GM21529 (cell line): ENCODE results near the gene INTS2.
"Not testable (repeated sequence)": the region's sequence is repeated elsewhere in the genome, so short reads cannot be mapped to it uniquely, and the experiment has no call there.

Source experiments
- ATAC-seq: cut with Tn5 transposase; IDR thresholded peaks from one replicate; pipeline ENCODE4 v1.9.1; 2021; ENCODE audit not compliant: unreplicated experiment

Gene INTS2, protein sequence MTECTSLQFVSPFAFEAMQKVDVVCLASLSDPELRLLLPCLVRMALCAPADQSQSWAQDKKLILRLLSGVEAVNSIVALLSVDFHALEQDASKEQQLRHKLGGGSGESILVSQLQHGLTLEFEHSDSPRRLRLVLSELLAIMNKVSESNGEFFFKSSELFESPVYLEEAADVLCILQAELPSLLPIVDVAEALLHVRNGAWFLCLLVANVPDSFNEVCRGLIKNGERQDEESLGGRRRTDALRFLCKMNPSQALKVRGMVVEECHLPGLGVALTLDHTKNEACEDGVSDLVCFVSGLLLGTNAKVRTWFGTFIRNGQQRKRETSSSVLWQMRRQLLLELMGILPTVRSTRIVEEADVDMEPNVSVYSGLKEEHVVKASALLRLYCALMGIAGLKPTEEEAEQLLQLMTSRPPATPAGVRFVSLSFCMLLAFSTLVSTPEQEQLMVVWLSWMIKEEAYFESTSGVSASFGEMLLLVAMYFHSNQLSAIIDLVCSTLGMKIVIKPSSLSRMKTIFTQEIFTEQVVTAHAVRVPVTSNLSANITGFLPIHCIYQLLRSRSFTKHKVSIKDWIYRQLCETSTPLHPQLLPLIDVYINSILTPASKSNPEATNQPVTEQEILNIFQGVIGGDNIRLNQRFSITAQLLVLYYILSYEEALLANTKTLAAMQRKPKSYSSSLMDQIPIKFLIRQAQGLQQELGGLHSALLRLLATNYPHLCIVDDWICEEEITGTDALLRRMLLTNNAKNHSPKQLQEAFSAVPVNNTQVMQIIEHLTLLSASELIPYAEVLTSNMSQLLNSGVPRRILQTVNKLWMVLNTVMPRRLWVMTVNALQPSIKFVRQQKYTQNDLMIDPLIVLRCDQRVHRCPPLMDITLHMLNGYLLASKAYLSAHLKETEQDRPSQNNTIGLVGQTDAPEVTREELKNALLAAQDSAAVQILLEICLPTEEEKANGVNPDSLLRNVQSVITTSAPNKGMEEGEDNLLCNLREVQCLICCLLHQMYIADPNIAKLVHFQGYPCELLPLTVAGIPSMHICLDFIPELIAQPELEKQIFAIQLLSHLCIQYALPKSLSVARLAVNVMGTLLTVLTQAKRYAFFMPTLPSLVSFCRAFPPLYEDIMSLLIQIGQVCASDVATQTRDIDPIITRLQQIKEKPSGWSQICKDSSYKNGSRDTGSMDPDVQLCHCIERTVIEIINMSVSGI

DNA sequence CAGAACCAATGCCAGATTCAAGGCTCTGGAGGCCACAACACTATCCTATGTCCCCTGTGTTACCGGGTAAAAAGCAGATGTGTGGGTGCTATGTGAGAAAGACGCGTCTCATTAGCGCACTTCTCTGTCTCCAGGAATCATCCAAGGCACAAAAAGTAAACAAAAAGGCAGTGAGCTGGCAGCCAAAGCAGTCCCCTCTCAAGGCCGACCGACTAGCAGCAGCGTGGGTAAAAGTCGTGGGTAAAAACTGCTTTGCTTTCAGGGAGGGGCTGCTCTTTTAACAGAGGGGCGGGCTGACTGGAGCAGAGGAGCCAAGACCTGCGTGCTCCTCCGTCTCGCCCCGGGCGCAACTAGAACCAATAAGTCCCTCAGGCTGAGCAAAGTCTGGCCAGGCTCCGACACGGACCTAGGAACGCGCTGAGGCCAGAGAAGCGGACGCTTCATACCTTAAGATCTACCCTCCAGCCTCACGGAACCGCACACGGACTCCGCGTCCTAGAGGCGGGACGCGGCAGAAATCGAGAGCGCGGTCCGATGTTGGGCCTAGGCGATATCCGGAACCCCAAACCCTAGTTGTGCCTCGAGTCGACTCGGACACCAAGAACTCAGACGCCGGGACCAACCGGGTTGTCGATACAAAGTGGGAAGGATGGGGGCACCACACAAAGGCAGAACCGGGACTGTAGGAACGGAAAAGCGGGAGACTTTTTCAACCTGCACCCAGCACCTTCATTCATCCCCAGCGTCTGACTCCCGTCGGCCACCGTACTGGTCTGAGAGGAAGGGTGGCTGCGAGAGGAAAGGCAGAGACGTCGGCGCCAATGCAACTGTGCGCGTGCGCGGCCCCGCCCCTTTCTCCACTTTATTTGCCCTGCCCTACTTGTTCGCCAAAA lies at the start of gene INTS2:
INTS2 (minus strand) TSS at position 775 of the 893 bp plus-strand sequence. CDS start 1,338 bp downstream, outside the sequence.
- peak; percentile 81 for ATAC-seq

DNA sequence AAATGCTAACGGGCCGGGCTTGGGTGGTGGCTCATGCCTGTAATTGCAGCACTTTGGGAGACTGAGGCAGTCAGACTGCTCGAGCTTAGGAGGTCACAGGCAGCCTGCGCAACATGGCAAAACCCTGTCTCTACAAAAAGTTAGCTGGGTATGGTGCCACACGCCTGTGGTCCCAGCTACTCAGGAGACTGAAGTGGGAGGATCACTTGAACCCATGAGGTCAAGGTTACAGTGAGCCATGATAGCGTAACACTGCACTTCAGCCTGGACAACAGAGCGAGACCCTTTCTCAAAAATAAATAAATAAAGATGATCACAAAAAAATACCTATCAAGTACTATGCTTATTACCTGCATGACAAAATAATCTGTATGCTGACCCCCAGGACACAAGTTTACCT lies 46.3 kb upstream of the INTS2 start:
- ATAC-seq: no peak

DNA sequence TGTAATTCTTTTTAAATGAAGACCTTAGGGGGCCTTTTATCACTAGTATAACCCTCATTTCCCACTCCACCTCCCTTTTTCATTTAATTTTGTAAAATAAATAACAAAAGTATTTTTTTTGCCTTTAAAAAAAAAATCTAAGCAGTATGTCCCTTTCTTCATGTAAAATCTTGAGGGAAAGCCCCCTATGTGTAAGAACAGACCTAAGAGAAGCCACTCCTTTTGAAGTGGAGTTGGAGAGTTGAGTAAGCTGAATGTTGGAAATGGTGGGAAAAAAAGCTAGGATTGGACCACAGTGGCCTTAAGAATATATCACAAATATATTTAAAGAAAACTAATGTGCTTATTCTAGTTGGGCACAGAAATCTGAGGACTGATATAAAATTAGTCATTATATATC lies 44.5 kb upstream of the INTS2 start:
- ATAC-seq: no peak

DNA sequence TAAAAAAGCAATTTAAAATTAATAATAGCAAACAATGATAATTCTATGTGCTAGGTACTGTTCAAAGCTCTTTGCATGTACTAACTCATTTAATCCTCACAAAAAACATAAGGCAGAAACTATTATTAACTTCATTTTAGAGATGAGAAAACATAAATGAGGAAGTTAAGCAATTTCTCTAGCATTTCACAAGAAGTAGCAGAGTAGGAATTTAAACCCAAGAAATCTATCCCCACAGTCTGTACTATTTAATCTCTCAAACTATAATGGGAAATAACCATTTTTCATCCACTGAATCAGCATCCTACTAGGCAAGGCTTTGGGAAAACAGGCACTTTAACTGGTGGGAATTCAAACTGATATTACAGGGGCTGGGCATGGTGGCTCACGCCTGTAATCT lies 42.2 kb upstream of the INTS2 start:
- no peak for ATAC-seq

DNA sequence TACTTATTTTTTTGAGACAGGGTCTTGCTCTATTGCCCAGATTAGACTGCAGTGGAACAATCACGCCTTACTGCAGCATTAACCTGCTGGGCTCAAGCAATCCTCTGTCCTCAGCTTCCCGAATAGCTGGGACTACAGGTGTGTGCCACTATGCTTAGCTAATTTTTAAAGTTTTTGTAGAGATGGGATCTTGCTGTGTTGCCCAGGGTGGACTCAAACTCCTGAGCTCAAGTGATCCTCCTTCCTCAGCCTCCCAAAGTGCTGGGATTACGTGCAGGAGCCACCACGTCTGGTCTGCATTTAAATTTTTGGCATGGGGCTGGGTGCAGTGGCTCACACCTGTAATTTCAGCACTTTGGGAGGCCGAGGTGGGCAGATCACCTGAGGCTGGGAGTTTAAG lies 41.0 kb upstream of the INTS2 start:
- ATAC-seq: no peak

DNA sequence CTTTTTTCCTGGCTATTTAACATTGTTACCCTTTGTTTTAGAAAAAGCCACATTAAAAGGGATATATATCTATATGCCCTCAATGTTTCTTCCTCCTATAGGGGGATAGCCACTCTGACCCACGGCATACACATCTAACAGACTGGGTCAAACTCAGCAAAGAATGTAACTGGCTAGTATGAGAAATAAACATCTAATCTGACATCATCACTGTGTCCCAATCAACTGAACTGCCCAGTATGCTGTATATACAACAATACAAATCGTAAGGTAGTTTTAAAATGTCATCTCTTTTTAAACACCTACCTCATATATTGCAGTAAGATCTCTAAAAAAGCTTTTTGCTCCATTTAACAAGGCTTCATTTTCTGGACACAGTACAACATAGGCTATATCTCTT lies 39.9 kb upstream of the INTS2 start:
- no peak for ATAC-seq

DNA sequence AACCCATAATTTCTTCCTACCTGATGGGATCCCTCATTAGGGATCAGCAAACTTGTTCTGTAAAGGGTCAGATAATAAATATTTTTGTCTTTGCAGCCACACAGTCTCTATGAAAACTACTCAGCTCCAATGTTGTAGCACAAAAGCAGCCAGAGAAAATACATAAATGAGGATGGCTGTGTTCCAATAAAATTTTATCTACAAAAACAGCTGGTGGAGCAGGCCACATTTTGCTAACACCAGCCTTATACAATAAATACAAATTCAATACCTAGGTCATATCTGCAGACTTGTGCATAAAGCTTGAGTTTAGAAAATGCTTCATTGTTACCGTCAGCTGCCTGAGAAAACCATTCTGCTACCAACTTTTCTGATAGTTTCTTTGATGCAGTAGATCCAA lies 38.4 kb upstream of the INTS2 start:
- ATAC-seq: no peak

DNA sequence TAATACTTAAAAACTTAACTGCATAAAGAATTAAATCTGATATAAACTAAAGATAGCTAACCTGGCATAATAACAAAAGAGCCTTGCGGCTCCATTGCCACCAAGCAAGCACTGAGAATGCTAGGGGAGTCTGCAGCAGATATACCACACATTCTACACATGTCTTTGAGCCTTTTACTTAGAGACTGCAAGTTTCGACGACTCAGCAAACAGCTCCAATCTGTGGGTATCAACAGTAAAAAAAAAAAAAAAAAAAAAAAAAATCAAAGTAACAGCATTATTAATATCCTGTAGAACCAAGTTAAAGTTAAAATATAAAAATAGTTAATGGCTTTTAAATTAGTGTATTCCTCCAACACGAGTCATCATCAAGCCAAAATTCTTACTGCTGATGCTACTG lies 27.8 kb upstream of the INTS2 start:
- ATAC-seq: no peak

DNA sequence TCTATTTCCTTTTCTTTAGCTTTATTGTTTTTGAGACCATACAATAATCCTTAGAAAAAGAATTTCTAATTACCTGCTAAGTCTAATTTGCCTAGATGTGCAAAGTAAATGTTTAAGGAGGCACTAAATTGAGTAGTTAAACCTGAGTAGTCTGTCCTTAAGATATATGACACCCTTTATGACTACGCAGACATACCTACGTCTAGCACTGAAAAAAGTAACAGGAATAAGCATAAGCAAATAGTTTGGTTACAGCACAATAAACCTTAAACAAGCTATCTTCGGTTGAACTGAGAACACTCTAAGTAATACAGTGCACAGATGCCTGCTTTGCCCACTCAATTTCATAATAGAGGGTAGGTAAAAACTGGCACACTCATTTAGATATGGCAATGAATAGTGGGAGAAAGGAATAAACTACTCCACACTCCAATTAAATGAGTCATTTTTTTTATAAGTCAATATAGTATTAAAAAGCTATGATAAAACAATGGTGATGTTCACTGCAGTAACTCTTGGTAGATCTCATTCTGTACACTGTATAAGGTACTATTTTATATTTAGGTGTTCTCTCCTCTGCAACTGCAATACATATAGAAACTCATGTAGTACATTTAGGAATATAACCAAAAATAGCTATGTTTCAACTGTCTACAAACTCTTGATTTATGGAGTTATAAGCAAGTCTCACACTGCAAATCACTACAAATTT lies 19.7 kb upstream of the INTS2 start:
- no peak for ATAC-seq

DNA sequence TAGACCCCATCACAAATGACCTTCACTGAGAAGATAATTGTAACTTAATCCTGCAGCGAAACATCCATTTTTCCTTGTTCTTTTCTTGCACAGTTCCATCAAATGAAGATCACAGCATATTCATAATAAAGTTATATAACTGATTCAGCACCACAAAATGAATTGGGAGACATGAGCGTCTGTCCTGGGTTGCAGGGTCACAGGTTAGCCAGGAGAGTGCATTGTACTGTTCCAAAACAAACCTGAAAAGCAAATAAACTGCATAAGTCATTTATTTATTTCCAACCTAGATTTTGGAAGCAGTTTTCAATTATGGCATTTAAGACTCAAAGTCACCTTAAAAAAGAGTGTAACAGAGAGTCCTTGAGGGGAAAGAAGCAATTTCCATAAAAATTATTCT lies 18.6 kb upstream of the INTS2 start:
- ATAC-seq: no peak

DNA sequence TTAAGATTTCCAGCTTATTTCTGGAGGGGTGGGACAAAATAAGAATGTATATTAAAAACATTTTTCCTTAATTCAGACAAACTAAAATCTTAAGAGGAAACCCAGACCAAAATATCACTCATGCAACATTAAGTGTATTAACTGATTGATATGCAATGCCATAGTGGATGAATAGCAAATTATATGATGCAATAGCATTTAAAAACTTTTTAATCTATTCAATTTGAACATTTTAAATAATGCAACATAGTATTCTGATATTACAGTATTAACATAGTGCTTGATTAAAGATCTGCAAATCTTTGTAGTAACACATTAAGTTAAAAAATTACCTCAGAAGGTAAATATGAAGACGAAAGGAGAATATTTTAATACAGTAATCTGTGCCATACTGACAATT lies 15.3 kb upstream of the INTS2 start:
- no peak for ATAC-seq

DNA sequence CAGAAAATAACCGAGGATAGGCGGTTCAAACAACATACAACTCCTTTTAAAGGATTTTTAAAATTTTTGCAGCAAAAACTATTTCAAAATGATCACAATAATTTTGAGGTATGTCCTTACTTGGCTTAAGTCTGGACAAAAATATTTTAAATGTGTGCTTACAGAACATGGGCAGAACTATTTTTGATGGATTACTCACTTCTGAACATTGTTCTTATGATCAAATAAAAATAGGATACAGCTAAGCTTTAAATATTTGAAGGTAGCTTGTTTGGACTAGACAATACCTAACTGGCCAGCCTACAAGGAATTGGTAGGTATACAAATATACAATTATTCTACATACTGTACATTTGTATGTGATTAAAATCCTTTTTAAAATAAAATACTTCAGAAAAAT lies 14.3 kb upstream of the INTS2 start:
- ATAC-seq: no peak

DNA sequence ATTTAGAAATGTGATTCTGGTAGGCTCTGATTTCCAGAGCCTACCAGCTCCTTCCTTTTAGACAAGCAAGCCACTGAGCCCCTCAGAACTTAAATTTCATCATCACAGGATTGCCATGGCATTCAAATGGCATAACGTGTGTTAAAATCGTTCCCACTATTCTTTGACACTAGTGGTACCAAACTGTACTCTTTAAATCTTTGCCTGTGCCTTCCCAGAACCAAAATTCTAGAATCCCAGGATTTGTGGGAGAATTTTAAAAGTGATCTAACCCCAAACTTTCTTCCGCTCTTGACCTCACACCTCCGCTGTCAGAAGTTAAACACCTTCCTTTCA lies 287 bp upstream of the INTS2 start:
- ATAC-seq: no peak

DNA sequence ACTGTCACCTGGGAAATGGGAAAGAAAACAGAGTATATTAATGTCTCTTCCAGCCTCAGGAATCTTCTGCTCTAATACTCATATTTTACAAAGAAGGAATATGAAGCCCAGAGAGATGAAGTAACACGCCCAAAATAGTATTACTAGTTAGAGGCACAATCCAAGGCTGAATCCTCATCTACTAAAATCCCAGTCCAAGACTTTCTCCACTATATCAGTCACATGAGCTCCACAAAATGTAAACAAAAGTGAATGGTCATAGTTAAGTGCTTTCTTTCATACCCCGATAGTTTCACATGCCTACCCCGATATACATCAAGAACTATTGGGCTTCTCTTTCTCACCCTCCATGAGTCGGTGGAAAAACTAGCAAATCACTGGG lies 965 bp downstream of the INTS2 start:
- no peak for ATAC-seq

DNA sequence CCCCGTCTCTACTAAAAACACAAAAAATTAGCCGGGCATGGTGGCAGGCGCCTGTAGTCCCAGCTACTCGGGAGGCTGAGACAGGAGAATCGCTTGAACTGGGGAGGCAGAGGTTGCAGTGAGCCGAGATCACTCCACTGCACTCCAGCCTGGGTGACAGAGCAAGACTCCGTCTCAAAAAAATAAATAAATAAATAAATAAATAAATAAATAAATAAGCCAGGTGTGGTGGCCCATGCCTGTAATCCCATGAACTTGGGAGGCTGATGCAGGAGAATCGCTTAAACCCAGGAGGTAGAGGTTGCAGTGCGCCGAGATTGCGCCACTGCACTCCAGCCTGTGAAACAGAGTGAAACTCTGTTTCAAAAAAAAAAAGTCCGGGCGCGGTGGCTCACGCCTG lies 12.6 kb downstream of the INTS2 start:
- not testable (repeated sequence) for ATAC-seq

DNA sequence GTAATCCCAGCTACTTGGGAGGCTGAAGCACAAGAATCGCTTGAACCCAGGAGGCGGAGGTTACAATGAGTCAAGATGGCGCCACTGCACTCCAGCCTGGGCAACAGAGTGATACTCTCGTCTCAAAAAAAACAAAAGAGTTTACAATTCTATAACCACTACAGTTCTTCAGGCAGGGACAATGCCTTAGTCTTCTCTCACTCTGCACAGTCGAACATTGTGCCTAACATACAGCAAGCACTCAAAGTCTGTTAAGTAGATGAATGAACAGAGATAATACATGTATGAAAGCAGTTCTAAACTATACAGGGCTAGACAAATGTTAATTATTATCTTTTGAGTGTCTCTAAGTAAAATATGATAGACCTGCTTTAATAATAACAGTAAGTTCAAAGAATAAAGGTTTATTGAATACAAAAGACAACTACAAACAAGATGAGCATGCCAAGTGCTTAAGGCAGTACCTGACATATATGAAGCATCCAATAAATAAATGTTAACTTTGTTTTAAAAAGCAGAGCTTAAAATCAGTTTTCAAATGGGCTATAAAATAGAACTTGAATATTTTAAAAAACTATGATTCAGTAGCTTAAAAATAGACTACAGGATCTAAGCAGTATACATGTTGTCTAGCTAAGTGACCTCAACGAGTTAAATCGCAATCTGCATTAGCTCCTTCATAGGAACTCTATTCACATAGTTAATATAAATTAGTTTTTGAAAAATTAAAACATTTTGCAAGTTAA lies 19.3 kb downstream of the INTS2 start:
- no peak for ATAC-seq

DNA sequence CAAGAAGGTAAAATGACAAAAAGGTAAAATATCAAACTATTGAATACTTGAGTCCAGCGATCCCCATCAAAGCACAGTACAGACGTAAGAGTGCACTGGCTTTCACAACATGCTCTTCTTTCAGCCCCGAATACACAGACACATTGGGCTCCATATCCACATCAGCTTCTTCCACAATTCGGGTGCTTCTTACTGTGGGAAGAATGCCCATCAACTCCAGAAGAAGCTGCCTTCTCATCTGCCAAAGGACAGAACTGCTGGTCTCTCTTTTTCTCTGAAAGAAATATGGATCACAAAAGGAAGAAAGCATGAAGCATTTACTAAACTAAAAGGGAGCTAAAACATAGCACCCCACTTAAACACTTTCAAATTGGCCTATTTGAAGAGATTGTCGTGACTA lies 20.4 kb downstream of the INTS2 start:
- ATAC-seq: no peak

DNA sequence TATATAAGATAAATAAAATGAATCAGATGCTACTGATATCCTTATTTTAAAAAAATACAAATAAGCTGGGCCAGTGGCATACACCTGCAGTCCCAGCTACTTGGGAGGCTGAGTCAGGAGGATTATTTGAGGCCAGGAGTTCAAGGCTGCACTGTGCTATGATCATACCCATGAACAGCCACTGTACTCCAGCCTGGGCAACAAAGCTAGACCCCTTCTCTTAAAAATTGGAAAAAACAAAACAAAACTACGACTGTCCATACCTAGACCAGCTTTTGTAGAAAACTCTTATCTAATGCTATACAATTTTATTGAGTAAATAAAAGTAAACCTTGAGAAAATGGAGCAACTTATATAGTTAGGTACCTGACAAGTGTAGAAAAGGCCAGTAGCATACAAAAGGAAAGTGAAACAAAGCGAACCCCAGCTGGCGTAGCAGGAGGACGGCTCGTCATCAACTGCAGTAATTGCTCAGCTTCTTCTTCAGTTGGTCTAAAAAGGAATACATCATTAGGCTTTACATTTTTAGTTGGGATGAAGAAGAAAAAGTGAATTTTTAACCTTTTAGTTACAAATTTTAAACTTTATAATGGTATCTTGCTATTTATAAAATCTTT lies 23.6 kb downstream of the INTS2 start:
- peak; percentile 92 for ATAC-seq

DNA sequence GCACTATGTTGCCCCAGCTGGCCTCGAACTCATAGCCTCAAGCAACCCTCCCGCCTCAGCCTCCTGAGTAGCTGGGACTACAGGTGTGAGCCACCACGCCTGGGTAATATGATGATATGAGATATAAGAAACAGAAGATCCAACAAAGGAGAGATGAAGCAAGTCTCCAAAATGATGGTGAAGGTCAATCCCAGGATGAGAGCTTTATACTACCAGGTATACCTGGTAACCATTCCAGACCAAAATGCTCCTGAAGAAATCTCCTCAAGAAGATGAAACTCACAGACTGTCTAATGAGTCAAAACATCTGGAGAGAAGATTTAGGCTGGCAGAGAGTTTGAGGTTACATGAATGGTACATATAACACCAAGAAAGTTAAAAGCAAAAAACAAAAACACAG lies 24.5 kb downstream of the INTS2 start:
- no peak for ATAC-seq
